BJ (cell line): ENCODE data around the gene RBP5. TPM values are rescaled to one million over a fixed set of nuclear protein-coding genes. Genes with fewer than 3 reads are reported as not detected.

Experiments
- CTCF ChIA-PET: fragments of 350-600 bp; formaldehyde crosslinking; extraction: SDS; loops from one replicate; lab custom pipeline; 2021; ENCODE audit warnings: antibody characterized with exemption, inconsistent platforms; lab: Yijun Ruan, JAX
- POLR2A ChIA-PET: fragments of 300-600 bp; sonication (Branson Sonifier 250); formaldehyde crosslinking; extraction: SDS; loops from one replicate; lab custom pipeline; 2021; ENCODE audit warnings: antibody characterized with exemption; lab: Charles Lee
- DNase-seq: peaks from one replicate; pipeline ENCODE4 v3.0.0-alpha.2; 2011; ENCODE audit warnings: low read depth
- H3K27me3 ChIP-seq: 2 replicates; pipeline ENCODE4 v1.6.0; 2011; ENCODE audit warnings: low read length; ENCODE audit not compliant: control insufficient read depth, insufficient read depth
- H3K36me3 ChIP-seq: 2 replicates; pipeline ENCODE4 v1.5.1; 2011; ENCODE audit warnings: low read length; ENCODE audit not compliant: control insufficient read depth, insufficient read depth
- H3K4me3 ChIP-seq: 2 replicates; pipeline ENCODE4 v1.5.1; 2011; ENCODE audit warnings: low read depth, mild to moderate bottlenecking, control low read depth, low read length
- polyA plus RNA-seq: library from polyadenylated mRNA; depleted of rRNA; stranded (reverse); fragments of >200 nt; gene quantifications from 2 replicates; pipeline ENCODE4 v1.2.3, GENCODE V29; 2011
- TF ChIP-seq, protein P1 (sequence below): IDR thresholded peaks from 2 replicates; pipeline ENCODE4 v1.5.1; 2011; ENCODE audit warnings: low read depth, mild to moderate bottlenecking, control low read depth, inconsistent platforms, low read length, moderate library complexity; ENCODE audit not compliant: insufficient read depth

RBP5 gene
- polyA plus RNA-seq, 1 experiment, result not detected

- POLR2A ChIA-PET, result no interaction called here
- CTCF ChIA-PET, result interaction anchor here (1.0 to 1.4 kb wide), 4 partner anchors 9 to 165 kb away, joined by 3 to 4 read pairs (median 3); no protein-coding TSS in a partner anchor
- TF ChIP-seq, protein P1, sequence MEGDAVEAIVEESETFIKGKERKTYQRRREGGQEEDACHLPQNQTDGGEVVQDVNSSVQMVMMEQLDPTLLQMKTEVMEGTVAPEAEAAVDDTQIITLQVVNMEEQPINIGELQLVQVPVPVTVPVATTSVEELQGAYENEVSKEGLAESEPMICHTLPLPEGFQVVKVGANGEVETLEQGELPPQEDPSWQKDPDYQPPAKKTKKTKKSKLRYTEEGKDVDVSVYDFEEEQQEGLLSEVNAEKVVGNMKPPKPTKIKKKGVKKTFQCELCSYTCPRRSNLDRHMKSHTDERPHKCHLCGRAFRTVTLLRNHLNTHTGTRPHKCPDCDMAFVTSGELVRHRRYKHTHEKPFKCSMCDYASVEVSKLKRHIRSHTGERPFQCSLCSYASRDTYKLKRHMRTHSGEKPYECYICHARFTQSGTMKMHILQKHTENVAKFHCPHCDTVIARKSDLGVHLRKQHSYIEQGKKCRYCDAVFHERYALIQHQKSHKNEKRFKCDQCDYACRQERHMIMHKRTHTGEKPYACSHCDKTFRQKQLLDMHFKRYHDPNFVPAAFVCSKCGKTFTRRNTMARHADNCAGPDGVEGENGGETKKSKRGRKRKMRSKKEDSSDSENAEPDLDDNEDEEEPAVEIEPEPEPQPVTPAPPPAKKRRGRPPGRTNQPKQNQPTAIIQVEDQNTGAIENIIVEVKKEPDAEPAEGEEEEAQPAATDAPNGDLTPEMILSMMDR, result no peak
- DNase-seq, result no peak
- no peak overlapping the region for H3K4me3 ChIP-seq
- peaks cover 12% of the 10 kb centered on the region for H3K36me3 ChIP-seq
- no peaks in the 10 kb centered on the region for H3K27me3 ChIP-seq
Measured at GRCh38 chr12:7102582-7102981, 26.1 kb downstream of the RBP5 start.

GRCh38 chr12:7101694-7102131, 27.0 kb downstream of the RBP5 start:
- TF ChIP-seq, protein P1, result no peak
- POLR2A ChIA-PET, result no interaction called here

DNA sequence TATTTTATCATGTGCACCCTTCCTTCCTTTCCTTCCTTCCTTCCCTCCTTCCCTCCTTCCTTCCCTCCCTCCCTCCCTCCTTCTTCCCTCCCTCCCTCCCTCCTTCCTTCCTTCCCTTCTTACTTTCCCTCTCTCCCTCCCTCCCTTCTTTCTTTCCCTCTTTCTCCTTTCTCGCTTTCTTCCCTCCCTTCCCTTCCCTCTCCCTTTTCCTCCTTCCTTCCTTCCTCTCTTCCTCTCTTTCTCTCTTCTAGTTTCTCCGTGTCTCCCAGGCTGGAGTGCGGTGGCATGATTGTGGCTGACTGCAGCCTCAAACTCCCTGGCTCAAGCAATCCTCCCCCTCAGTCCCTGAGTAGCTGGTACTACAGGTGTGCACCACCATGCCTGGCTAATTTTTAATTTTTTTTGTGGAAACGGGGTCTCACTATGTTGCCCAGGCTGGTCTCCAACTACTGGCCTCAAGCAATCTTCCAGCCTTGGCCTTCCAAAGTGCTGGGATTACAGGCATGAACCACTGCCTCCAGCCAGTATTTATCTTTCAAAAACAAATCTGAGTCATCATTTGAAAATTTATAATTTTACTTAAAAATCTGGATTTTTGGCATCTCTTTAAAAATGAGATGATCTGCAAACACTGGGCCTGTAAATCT, 27.5 kb downstream of the RBP5 start:
- H3K36me3 ChIP-seq, result peaks cover 12% of the 10 kb centered on the region
- ChIA-PET CTCF (no interaction called here), POLR2A (no interaction called here)
- TF ChIP-seq, protein P1, result no peak
- no peak overlapping the region for H3K4me3 ChIP-seq
- DNase-seq, result no peak
- no peaks in the 10 kb centered on the region for H3K27me3 ChIP-seq

More at GRCh38 chr12:7101694-7102131, 27.0 kb downstream of the RBP5 start:
- Histone ChIP-seq H3K27me3 (no peaks in the 10 kb centered on the region), H3K36me3 (peaks cover 11% of the 10 kb centered on the region), H3K4me3 (no peak overlapping the region)
- no peak for DNase-seq
- CTCF ChIA-PET, result interaction anchor here (1.4 kb wide), 1 partner anchor 10 kb away, joined by 4 read pairs; no protein-coding TSS in a partner anchor

GRCh38 chr12:7100239-7100638, 28.4 kb downstream of the RBP5 start:
- no peak for DNase-seq
- POLR2A ChIA-PET, result no interaction called here
- peaks cover 12% of the 10 kb centered on the region for H3K36me3 ChIP-seq
- CTCF ChIA-PET, result interaction anchor here (1.4 kb wide), 1 partner anchor 13 kb away, joined by 5 read pairs; no protein-coding TSS in a partner anchor
- TF ChIP-seq, protein P1, result no peak
- H3K27me3 ChIP-seq, result no peaks in the 10 kb centered on the region
- H3K4me3 ChIP-seq, result no peak overlapping the region

- no peak for DNase-seq
- no peak overlapping the region for H3K4me3 ChIP-seq
- ChIA-PET POLR2A (no interaction called here), CTCF (interaction anchor here (1.4 kb wide), 1 partner anchor 14 kb away, joined by 5 read pairs; no protein-coding TSS in a partner anchor)
- TF ChIP-seq, protein P1, result no peak
- H3K27me3 ChIP-seq, result no peaks in the 10 kb centered on the region
- H3K36me3 ChIP-seq, result peaks cover 12% of the 10 kb centered on the region
Measured at GRCh38 chr12:7099290-7099996, 29.2 kb downstream of the RBP5 start.
